Measurements from ENCODE around the gene DNAJC7.
"Not testable (repeated sequence)": the region's sequence is repeated elsewhere in the genome, so short reads cannot be mapped to it uniquely, and the experiment has no call there.

The DNAJC7 gene

DNA sequence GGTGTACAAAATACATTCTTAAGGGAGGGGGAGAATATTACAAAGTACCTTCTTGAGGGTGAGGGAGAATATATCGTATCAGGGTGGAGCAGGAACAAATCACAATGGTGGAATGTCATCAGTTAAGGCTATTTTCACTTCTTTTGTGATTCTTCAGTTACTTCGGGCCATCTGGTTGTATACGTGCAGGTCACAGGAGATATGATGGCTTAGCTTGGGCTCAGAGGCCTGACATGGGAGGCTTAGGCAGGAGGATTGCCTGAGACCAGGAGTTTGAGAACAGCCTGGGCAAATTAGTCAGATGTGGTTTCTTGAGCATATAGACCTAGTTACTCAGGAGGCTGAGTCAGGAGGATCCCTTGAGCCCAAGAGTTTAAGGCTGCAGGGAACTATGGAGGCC, 73.7 kb downstream of the DNAJC7 start:
- DNase-seq = no peak

DNA sequence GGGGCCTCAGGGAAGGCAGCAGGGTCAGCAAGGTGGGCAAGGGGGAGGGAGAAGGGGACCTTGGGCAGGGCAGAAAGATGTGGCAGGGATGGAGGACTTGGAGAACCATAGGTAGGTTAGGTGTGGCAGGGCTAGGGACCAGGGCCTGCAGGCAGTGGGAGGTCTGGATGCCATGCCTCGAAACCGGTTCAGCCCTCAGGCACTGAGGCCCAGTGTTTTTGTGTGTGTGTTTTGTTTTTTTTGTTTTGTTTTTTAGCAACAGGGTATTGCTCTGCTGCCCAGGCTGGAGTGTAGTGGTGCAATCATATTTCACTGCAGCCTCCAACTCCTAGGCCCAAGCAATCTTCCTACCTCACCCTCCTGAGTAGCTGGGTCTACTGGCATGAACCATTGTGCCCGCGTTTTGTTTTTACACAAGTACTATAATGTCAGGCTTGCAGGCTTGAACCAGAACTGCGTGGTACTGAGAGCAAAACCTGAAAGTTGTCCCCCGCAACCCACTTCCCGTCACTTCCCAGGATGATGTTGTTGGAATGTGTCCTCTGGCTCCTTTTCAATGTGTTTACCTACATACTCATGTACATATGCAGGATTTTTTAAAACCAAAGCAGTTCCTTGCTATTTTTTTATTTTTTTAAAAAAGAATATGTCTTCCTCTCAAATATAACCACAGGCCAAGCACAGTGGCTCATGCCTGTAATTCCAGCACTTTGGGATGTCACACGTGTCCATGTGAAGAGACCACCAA, 74.4 kb downstream of the DNAJC7 start:
- DNase-seq = no peak

DNA sequence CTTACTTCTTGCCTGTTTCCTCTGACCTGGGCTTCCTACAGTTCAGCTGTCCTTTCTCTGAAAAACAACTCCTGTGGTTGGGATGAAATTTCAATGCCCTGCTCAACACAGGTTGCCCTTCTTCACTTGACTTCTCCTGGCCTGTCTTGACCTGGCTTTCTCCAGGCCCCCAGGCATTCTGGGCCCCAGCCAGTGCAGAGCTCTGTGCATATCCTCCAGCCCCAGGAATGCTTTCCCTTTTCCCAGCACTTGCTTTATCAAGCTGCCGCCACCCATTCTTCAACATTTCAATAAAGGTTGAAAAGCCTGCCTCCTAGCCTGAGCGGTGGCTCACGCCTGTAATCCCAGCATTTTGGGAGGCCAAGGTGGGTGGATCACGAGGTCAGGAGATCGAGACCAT, 76.1 kb downstream of the DNAJC7 start:
- DNase-seq = no peak

DNA sequence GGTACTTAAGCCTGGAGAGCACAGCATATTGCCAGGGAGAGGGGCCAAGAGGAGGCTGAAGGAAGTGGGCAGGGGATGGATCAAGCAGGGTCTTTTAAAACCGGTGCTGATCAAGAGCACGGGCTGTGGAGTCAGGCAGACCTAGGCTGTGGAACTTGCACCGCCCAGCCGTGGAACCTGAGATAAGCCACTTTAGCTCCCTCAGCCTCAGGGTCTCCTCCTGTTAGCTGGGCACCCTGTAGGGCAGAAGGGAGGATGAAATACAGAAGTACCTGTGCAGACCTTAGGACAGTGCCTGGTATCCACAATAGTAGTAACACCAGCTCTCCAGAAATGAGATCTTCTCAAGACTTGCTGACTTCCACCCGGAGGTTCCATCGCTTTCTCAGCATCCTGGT, 77.5 kb downstream of the DNAJC7 start:
- DNase-seq = no peak

DNA sequence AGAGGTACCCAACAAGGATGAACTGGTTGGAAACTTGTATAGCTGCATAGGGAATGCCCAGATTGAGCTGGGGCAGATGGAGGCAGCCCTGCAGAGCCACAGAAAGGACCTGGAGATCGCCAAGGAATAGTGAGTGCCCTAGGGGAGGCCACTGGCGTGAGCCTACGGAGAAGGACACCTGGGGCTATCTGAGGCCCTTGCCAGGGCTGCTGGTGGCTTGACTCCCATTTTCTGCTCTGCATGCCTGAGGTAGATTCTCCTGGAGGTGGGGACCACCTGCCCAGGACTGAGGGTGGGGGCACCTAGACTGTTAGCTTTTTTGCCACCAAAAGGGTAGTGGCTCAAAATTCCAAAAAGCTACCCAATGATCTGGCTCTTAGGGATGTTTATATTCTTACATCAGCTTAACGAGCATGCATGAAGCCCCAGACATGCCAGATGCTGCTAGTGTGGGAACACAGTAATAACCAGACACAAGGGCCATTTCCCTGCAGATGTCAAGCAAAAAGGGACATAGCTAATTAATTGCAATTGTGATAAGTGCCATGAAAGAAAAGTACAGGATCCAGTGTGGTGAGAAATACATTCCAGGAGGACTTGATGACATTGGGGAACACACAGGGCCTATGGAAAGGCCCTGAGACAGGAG, 78.1 kb downstream of the DNAJC7 start:
- DNase-seq = no peak

DNA sequence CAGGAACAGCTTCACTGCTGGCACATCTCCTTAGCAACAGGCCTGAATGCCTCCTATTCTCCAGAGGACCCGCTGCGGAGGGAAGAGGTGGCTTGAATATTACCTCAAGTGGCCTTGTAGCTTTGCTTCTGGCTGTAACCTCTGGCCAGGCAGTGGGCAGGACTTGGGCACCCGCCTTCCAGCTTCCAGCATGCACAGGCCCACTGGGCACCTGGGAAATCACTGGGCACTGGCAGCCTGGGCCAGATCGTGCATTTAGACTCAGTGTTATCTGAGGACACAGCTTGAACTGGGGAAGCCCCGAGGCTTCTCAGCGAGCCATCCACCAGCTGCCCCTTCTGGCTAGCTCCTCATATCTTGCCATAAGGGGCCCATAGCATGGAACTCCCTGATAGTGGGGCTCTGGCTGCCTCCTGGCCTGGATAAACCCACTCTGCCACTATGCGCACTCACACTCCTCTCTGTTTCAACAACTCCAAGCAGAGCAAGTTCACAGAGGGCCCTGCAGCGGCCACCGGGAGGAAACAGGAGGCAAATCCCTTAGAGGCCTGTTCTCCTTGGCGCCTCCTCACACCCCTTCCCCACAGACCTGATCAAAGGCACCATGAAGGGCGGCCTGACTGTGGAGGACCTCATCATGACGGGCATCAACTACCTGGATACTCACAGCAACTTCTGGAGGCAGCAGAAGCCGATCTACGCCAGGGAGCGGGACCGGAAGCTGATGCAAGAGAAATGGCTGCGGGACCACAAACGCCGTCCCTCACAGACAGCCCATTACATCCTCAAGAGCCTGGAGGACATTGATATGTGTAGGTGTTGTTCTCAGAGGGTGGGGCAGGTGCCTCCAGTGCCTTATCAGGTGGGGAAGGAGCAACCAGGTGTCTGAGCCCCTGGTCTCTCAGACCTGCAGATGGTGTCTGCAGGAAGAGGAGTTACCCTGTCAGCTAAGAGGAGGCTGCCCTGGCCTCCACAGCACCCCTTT, 79.0 kb downstream of the DNAJC7 start:
- DNase-seq = no peak

DNA sequence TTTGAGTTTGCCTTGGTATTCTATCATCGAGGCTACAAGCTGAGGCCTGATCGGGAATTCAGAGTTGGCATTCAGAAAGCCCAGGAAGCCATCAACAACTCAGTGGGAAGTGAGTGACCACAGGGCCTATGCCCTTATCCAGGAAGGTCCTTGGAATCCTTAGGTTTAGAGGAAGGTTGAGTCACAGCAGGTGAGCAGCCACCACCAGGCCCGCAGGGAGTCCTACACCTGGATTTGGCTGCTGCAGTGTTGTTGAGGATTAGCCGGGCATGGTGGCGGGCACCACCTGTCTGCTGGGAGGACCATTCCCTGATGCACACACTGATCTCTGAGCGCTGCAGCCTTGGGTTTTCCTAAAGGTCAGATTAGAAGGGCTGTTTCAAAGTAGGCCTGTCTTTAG, 81.6 kb downstream of the DNAJC7 start:
- DNase-seq = no peak

DNA sequence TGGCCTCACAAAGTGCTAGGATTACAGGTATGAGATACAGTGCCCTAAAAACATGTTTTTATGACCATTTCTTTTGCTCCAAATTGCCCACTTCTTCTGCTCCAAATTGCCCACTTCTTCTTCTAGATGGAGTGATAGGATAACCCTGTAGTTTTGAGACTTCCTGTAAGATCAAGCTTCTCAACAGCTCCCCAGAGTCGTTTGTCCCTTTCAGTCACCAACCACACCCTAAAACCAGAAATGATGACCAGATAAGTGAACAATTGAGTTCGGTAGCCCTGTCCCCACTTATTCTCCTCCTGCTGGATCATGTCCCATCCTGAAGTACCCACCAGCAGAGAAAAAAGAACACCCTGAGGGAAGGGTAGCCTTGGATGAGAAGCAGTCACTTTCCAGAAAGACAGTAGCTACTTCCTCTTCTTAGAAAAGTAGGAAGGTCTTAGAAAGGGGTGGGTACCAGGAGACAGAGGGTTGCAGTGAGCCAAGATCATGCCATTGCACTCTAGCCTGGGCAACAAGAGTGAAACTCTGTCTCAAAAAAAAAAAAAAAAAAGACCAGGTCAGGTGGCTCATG, 84.3 kb downstream of the DNAJC7 start:
- no peak for DNase-seq

DNA sequence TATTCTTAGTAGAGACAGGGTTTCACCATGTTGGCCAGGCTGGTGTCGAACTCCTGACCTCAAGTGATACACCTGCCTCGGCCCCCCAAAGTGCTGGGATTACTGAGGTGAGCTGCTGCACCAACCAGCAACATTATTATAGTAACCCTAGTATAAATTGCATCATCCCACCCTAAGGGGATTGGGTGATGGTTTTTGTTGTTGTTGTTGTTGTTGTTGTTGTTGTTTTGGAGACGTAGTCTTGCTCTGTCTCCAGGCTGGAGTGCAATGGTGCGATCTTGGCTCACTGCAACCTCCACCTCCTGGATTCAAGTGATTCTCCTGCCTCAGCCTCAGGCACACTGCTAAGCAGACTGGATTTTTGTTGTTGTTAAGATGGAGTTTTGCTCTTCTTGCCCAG, 85.5 kb downstream of the DNAJC7 start:
- DNase-seq = not testable (repeated sequence)

DNA sequence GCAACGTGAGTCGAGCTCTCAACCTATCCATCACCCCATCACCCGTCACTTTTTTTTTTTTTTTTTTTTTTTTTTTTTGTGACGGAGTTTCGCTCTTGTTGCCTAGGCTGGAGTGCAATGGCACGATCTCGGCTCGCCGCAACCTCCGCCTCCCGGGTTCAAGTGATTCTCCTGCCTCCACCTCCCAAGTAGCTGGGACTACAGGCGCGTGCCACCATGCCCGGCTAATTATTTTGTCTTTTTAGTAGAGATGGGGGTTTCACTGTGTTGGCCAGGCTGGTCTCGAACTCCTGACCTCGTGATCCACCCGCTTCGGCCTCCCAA, 86.4 kb downstream of the DNAJC7 start:
- not testable (repeated sequence) for DNase-seq

DNA sequence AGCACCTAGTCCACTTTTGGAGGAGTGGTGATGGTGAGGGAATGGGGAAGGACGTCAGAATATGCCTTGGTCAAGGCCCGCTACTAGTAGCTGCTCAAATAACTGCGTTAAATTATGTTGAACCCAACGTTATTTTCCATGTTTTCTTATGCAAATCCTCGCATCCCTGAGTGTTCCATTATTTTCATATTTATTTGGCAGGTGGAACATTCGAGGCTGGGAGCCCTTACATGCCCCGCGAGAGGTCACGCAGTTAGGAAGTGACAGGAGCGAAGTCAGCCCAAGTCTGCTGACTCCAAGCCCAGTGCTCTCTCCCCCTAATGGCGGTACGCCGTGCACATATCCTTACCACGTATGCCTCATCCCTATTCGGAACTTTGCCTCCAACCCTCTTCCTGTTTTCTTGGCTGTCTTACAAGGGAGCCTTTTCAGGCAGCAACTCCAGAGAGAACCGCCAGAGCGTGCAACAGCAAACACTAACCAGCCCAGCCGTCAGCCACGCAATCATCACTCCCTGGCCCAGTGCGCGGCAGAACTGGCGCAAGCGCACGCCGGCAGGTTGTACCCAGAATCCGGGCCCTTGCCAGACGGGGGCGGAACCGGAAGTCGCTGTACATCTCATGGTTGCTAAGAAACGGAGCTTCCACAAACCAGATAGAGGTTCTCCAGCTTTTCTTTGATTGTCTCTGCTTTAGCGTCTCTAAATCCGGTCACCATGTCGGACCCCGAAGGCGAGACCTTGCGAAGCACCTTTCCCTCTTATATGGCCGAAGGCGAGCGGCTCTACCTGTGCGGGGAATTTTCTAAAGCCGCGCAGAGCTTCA, 87.0 kb downstream of the DNAJC7 start, which contains the start of gene ODAD4:
ODAD4 (plus strand) TSS at position 609 of the 824 bp plus-strand sequence; CDS start at position 716, 107 bp downstream.
- peak; percentile 86 for DNase-seq

DNA sequence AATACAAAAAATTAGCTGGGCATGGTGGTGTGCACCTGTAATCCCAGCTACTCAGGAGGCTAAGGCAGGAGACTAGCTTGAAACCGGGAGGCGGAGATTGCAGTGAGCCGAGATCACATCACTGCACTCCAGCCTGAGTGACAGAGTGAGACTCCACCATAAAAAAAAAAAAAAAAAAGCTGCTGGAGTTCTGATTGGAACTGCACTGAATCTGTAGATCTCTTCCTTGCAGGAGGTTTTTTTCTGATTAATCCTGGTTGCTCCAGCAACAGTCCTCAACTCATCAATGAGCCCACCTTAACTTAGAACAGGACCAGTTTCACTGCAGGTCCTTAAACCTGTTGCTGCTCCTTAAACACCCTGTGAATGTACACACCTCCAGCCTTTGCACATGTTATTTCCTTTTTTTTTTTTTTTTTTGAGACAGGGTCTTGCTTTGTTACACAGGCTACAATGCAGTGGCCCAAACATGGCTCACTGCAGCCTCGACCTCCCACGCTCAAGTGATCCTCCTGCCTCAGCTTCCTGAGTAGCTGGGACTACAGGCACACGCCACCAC, 88.5 kb downstream of the DNAJC7 start:
- no peak for DNase-seq

Measured in NCI-H748 treated with DMSO at 0.1 percent for 48 hours (cell line).